AG09309 (cell line): Measurements from ENCODE around the gene CCDC40.
A peak's percentile ranks its signal among the peaks of the same experiment; 100 is the strongest.

Experiments used
- DNase-seq: peaks from one replicate; pipeline ENCODE4 v3.0.0-alpha.2; 2010; ENCODE audit warnings: low read depth
- H3K4me3 ChIP-seq: 2 replicates; pipeline ENCODE4 v1.5.1; 2011; ENCODE audit warnings: mild to moderate bottlenecking, low read depth, low read length, moderate library complexity; ENCODE audit not compliant: control insufficient read depth
- CTCF ChIP-seq: IDR thresholded peaks from 2 replicates; pipeline ENCODE4 v1.5.1; 2011; ENCODE audit warnings: mild to moderate bottlenecking, low read depth, low read length, inconsistent platforms; ENCODE audit not compliant: insufficient read depth, control insufficient read depth; ENCODE audit errors: missing control alignments

CCDC40 gene

GRCh38 chr17:80119839-80120238 lies 83.4 kb downstream of the CCDC40 start:
- H3K4me3 ChIP-seq: no peak overlapping the region
- no peak for DNase-seq
- TF ChIP-seq CTCF: no peak

GRCh38 chr17:80122026-80122575 lies 85.7 kb downstream of the CCDC40 start:
- no peak for DNase-seq
- H3K4me3 ChIP-seq: no peak overlapping the region
- TF ChIP-seq CTCF: no peak

GRCh38 chr17:80122926-80123505 lies 86.6 kb downstream of the CCDC40 start:
- no peak for TF ChIP-seq CTCF
- no peak for DNase-seq
- no peak overlapping the region for H3K4me3 ChIP-seq

GRCh38 chr17:80123791-80124190 lies 87.3 kb downstream of the CCDC40 start:
- DNase-seq: no peak
- no peak overlapping the region for H3K4me3 ChIP-seq
- no peak for TF ChIP-seq CTCF

- peak; percentile 29 for TF ChIP-seq CTCF
- H3K4me3 ChIP-seq: no peak overlapping the region
- DNase-seq: no peak
Observed at GRCh38 chr17:80124351-80124981, 88.0 kb downstream of the CCDC40 start.

- no peak for TF ChIP-seq CTCF
- DNase-seq: peak; percentile 78
- no peak overlapping the region for H3K4me3 ChIP-seq
Observed at GRCh38 chr17:80125656-80126448, 89.4 kb downstream of the CCDC40 start.
